Adrenal gland (tissue), 12 donors: Measurements from ENCODE around the gene SVEP1. TPM values are rescaled to one million over a fixed set of nuclear protein-coding genes. Genes with fewer than 3 reads are reported as not detected.

Experiments
- DNase-seq, 7 donors: peaks; one replicate each; pipeline ENCODE4 v3.0.0-alpha.2; 2019 to 2020
- H3K27ac ChIP-seq, 5 donors: fragments of 200-600 bp; sonication (generic) in 4 of 5; 1 replicate in 3 of 5; 2 replicates in 2 of 5; pipeline versions ENCODE4 v1.5.1 to v1.8.0; 2016 to 2020; ENCODE audit warnings: mild to moderate bottlenecking in 1 of 5
- H3K27me3 ChIP-seq: fragments of 200-600 bp; 2 replicates; pipeline ENCODE4 v1.8.0; 2021
- H3K36me3 ChIP-seq, 2 donors: fragments of 200-600 bp; replicated peaks in 1 of 2; 1 replicate in 1 of 2; 2 replicates in 1 of 2; pipeline versions ENCODE4 v1.5.1 to v1.8.0; 2018 to 2022
- H3K4me1 ChIP-seq, 2 donors: fragments of 200-600 bp; replicated peaks in 1 of 2; 1 replicate in 1 of 2; 2 replicates in 1 of 2; pipeline versions ENCODE4 v1.5.1 to v1.8.0; 2018 to 2021
- H3K4me3 ChIP-seq, 4 donors: fragments of 200-600 bp; sonication (generic) in 3 of 4; one replicate each; pipeline ENCODE4 v1.5.1; 2016 to 2018
- H3K9me3 ChIP-seq, 3 donors: fragments of 200-600 bp; sonication (generic) in 1 of 3; replicated peaks in 1 of 3; 1 replicate in 2 of 3; 2 replicates in 1 of 3; pipeline versions ENCODE4 v1.5.1 to v1.8.0; 2016 to 2021
- CTCF ChIP-seq, 6 experiments: fragments of 450-650 bp in 4 of 6; fragments of 200-600 bp in 2 of 6; sonication (generic) in 1 of 6; IDR thresholded peaks; 1 replicate in 5 of 6; 2 replicates in 1 of 6; pipeline versions ENCODE4 v1.5.1 to v1.8.0; 2016 to 2021; ENCODE audit warnings: antibody characterized with exemption in 6 of 6, mild to moderate bottlenecking in 2 of 6, moderate library complexity in 1 of 6
- POLR2A ChIP-seq, 2 donors: fragments of 450-650 bp; IDR thresholded peaks; one replicate each; pipeline ENCODE4 v1.6.1; 2017; ENCODE audit warnings: antibody characterized with exemption in 2 of 2, mild to moderate bottlenecking in 2 of 2, moderate library complexity in 1 of 2
- WGBS, 4 donors: extraction: QIAGEN DNeasy Blood & Tissue Kit in 2 of 4; methylation state at CpG; one replicate each; pipeline versions ENCODE4 v1.1.5 to v1.1.7; 2013 to 2017; 5-methylcytosine and 5-hydroxymethylcytosine counted together
- intact Hi-C, 2 donors: fragments of 100-400 bp; cut with DNase I; formaldehyde crosslinking; loops; one replicate each; pipeline versions ENCODE4 v1.14.1 to v1.15.0; 2022 to 2023
- polyA plus RNA-seq, 3 donors: library from polyadenylated mRNA; stranded (reverse); fragments of 200-250 nt in 2 of 3; fragments of 350-450 nt in 1 of 3; fragmentation: Illumina TruSeq in 1 of 3; extraction: RNeasy Lipid Tissue Mini Kit (QIAGEN cat#74804) in 1 of 3; gene quantifications; one replicate each; pipeline ENCODE4 v1.2.3, GENCODE V29; 2013 to 2014
- total RNA-seq, 9 donors: library from RNA; depleted of rRNA in 4 of 9; stranded (reverse); fragments of >200 nt in 4 of 9; fragments of 120-200 nt in 1 of 9; fragmentation: NEBNext Ultra II Directional in 1 of 9; extraction: Animal tissue kit (Norgen Biotek cat#: 25700) in 1 of 9; gene quantifications; one replicate each; pipeline versions ENCODE4 v1.1.0 to v1.2.4, GENCODE V29; 2013 to 2023
- donor health status: healthy with polysubstance abuse.
- donor health status: Bipolar disorder and iron deficiency.
- donor health status: DM: yes; HTN: yes; CAD: no.
- donor health status: DM: no; HTN: no; CAD: no.
- donor health status: DM: no; HTN: no; CAD: no.
- donor health status: DM: yes; HTN: yes; CAD: no.

The SVEP1 gene
- total and polyA plus RNA-seq, 12 donors = 2.2 to 45.3 (median 23.0) TPM

- Histone ChIP-seq H3K9me3 (no peaks in the 10 kb centered on the region), H3K27ac (peak overlapping the region in 2 of 5 donors; percentile 17 to 41), H3K4me1 (no peaks in the 10 kb centered on the region), H3K36me3 (no peaks in the 10 kb centered on the region), H3K4me3 (no peak overlapping the region), H3K27me3 (no peaks in the 10 kb centered on the region)
- TF ChIP-seq CTCF (IDR thresholded peaks at IDR 0.05) (no peak), POLR2A (IDR thresholded peaks at IDR 0.05) (no peak)
- intact Hi-C loops = no loop called here
- 61 to 86% (median 75%) methylated on average over 2 of the region's 2 CpGs for WGBS, 4 donors
- DNase-seq = no peak
Measured at GRCh38 chr9:110545705-110546104, 33.8 kb downstream of the SVEP1 start.

GRCh38 chr9:110543631-110544051 is 35.9 kb downstream of the SVEP1 start:
- intact Hi-C loops = no loop called here
- Histone ChIP-seq H3K4me3 (no peak overlapping the region), H3K36me3 (no peaks in the 10 kb centered on the region), H3K27me3 (no peaks in the 10 kb centered on the region), H3K4me1 (no peaks in the 10 kb centered on the region), H3K9me3 (no peaks in the 10 kb centered on the region), H3K27ac (no peak overlapping the region)
- TF ChIP-seq POLR2A (IDR thresholded peaks at IDR 0.05) = no peak
- TF ChIP-seq CTCF (IDR thresholded peaks at IDR 0.05) = no peak
- DNase-seq = peak in 1 of 7 donors; percentile 22
- WGBS, 4 donors = 44 to 64% (median 63%) methylated on average over 2 of the region's 2 CpGs

GRCh38 chr9:110541950-110542349 is 37.6 kb downstream of the SVEP1 start:
- no peak for DNase-seq
- H3K36me3 ChIP-seq = no peaks in the 10 kb centered on the region
- no peaks in the 10 kb centered on the region for H3K9me3 ChIP-seq
- H3K27ac ChIP-seq = no peak overlapping the region
- WGBS, 4 donors = 78 to 79% (median 79%) methylated on average over 2 of the region's 2 CpGs
- TF ChIP-seq POLR2A (IDR thresholded peaks at IDR 0.05) = no peak
- TF ChIP-seq CTCF (IDR thresholded peaks at IDR 0.05) = no peak
- H3K4me3 ChIP-seq = no peak overlapping the region
- H3K4me1 ChIP-seq = no peaks in the 10 kb centered on the region
- intact Hi-C loops = no loop called here
- H3K27me3 ChIP-seq = no peaks in the 10 kb centered on the region

GRCh38 chr9:110538647-110539041 is 40.9 kb downstream of the SVEP1 start:
- H3K4me3 ChIP-seq = no peak overlapping the region
- 45 to 59% (median 50%) methylated on average over 2 of the region's 2 CpGs for WGBS, 4 donors

More at GRCh38 chr9:110538647-110539041, 40.9 kb downstream of the SVEP1 start:
- no peaks in the 10 kb centered on the region for H3K9me3 ChIP-seq
- no peak for TF ChIP-seq CTCF (IDR thresholded peaks at IDR 0.05)
- TF ChIP-seq POLR2A (IDR thresholded peaks at IDR 0.05) = no peak
- no peak overlapping the region for H3K27ac ChIP-seq
- no peaks in the 10 kb centered on the region for H3K36me3 ChIP-seq
- peaks cover 0 to 6% of the 10 kb centered on the region in 2 donors for H3K4me1 ChIP-seq
- no peaks in the 10 kb centered on the region for H3K27me3 ChIP-seq
- intact Hi-C loops = no loop called here
- no peak for DNase-seq
